Measurements from ENCODE around the gene FER.

Gene FER

DNA sequence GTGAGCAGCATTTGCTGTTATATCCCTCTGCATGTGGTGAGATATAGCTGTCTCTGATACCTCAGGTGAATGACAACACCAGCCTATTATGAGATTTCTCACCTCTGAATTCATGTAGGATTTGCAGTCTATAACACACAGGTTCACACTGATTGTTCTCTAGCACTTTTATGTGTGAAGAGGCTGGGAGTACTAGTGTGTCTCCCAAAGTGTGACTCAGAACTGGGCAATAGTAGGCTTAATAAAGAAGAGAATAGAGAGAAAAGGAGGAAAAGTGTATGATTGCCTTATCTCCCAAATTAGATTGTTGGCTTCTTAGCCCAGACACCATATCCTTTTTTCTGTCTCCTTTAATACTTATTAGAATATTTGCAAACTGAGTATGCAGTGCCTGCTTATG, 430.1 kb downstream of the FER start:
- DNase-seq (ENCODE audit: low spot score) = no peak

DNA sequence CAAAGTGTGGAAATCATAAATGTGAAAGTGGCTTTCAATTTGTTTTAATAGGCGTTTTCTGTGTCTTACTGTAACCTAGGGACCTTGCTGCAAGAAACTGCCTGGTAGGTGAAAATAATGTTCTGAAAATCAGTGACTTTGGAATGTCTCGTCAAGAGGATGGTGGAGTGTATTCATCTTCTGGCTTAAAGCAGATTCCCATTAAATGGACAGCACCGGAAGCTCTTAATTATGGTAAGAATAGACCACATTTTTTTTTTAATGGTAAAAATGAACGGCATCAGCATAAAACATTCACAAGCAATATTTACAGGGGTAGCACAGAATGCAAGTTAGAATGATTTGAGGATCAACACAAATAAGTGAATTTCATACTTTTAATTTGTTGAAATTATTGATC, 433.0 kb downstream of the FER start:
- no peak for DNase-seq (ENCODE audit: low spot score)

DNA sequence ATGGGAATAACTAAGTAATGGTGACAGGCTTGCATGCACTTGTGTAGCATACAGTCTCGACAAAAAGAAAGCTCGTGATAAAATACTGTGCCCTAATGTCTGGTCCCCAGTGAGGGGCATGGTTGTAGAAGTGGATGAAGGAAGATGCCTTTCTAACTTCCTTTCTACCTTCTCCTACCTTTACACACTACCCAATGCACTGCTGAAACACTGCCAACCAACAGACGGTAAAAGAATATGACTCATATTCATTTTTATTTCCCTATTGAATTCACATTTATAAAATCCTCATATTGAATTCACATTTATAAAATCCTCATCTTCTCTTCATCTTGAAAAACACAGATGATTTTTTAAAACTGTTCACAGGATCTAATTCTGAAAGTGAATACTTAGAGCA, 439.1 kb downstream of the FER start:
- DNase-seq (ENCODE audit: low spot score) = no peak

DNA sequence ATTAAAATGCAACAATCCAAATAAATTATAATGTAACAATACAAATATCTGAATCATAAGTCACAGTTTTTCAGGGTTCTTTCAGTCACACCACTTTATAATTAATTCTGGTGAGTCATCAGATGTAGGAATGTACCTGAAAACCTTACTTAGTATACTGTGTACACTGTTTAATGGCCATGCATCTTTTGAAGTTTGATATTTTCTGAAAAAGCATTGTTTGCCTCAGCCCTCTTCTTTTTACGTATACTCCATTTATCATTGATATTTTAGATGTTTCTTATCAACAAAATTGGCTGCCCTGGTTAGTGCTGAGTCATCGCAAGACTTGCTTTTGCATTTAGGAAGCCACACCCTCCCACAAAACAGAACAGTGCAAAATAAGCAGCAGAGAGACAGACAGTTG, 443.5 kb downstream of the FER start:
- peak; percentile 38 for DNase-seq (ENCODE audit: low spot score)

DNA sequence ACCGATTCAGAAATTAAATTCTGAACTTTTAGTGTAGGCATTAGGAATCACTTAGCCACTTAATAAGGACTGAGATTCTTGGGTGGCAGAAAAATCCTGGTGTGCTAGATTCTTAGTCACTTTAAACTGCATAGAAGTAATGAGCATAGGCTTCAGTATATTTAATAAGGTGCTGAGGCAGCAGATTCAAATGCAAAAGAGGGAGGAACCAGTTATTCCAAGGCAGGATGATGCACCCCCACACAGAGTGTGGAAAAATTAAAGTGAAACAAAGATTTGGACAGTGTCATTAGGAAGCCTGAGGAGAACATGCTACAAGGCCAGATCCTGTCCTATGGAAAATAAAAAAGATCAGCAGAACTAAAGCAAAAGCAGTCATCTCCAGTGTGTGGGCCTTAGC, 444.3 kb downstream of the FER start:
- no peak for DNase-seq (ENCODE audit: low spot score)

DNA sequence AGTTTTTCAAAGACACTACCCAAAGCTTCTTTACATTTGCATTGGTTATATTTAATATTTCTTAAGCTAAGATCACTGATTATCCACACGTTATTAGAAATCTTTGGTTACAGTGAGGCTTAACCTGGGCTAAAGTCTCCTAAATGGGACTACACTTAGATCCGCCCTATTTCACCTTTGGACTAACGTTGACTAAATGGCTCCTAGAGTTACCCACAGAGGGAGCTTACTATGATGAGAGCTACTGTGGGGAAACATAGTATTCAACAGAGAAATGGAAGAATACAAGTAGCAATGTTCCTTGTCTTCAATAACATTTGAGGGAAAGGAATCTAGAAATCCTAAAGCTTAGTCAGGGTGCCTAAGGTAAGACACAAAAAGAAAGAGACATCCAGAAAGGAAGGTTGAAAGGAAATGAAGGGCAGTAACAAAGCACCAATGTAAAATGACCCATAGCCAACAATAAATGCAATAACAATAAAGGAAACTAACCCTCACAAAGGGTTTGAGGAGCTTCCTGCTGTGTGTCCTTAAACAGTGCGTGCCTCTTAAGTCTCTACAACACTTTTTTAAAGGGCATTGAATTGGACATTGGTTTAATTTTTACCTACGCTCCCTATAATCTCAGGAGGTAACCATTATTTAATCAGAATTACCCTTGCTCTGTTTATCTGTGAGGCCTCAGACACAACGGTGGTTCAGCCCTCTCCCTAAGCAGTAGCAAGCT, 445.0 kb downstream of the FER start:
- DNase-seq (ENCODE audit: low spot score) = no peak

DNA sequence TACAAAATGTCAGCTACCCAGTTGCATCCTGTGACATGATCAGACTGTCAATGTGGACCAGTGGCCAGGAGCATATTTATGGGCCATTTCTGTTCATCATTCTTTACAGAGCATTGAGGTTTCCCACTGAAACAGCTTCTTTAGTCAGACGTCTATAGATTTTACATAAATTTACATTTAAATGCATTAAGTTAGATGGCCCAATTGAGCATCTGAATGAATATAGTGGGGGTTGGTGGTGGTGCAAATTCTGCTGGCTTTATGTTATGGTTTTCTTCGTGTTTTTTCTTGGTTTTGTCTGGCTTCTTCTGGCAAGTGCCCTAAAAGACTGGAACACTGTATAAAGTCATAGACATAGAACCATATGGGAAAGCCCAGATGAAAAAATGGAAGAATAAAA, 448.0 kb downstream of the FER start:
- no peak for DNase-seq (ENCODE audit: low spot score)

DNA sequence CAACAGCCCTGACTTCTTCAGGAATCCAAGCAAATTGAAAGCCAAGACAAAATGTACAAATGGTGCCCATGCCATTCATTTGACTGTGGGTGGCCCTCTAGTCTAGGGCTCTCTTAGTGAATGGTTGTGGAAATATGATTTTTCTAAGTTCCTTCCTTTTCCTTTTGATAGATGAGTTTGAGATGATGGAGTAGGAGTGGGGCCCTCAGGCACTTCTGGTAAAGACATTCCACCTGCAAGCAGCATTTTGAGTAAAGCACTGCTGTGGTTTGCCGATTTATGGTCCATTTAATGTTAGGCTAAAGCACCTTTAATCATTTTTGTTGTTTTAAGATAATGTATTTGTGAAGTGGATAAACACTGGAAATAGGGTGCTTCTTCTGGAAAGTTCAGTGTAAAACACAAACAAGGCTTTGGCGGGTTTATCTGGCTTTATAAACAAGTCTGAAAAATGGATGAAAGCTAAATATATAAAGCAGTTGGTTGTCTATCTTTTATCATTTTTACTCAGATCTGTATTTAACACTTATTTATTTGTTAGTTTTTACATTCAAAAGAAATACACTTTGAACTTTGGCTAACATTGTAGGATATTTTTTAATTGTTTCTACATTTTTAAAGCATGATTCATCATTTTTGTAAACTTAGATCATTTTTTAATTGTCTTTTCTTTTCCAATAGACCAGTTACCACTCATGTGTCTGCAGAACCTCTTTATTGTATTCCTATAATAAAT, 448.6 kb downstream of the FER start:
- no peak for DNase-seq (ENCODE audit: low spot score)

DNA sequence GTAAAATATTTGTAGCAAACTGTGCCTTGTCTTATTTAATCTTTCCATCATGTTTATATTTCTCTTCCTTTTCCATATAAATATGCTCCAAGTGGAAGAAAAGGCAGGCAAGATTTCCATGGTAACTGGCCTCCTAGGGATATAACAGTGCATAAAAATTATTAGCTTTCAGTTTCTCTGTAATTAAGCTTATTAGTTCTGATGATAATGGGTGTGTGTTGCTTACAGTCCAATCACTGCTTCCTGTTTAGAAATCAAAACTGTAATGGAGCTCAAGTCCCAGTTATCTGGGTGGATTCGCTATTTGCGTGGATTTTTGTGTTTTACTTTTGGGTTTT, 449.1 kb downstream of the FER start:
- DNase-seq (ENCODE audit: low spot score) = no peak

DNA sequence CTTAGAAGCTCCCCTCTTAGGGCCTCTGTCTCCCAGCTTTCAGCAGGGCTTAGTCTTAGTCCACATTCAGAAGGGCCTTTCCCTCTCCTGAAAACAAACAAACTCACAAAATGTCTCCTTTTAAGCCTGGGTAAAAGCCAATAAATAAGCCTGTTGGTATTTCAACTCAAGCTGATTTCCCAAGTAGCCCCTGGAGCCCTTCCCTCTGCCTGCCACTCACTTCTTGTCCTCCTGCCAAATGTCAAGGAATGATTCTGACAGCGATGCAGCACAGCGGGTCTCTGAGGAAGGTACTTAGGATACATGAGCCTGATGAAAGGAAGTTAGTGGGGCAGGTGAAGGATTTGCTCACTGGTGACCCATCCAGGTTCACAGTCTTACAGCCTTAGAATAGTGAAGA, 451.6 kb downstream of the FER start:
- no peak for DNase-seq (ENCODE audit: low spot score)

DNA sequence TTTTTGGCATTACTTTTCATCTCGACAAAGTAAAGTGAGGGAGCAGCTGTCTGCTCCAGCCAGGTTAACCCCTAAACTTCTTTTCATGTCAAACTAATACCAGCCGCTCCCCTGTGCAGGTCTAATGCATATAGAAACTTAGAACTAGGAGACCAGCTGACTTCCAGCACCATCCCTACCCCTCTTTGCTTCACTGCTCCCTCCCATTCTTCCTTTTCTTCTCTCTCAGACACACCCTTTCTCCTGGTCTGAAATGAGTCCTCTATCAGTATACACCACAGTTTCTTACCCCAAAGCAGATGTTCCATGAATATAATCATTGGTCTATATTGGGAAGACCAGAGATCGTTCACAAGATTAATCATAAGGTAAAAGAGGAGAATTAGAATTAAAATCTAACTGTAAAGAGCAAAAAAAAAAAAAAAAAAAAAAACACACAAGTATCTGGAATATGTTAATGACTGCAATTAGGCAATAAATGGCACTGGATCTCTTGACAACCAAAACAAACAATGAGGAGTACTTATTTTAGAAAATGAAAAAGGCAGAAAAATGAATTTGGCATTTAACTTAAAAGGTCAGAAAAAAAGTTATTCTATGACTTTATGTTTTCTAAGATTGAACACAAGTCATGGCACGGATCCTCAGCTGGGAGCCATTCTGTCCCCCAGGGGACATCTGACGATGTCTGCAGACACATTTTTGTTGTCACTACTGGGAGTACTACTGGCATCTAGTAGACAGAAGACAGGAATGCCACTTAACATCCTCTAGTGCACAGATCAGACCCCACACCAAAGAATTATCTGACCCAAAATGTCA, 452.3 kb downstream of the FER start:
- DNase-seq (ENCODE audit: low spot score) = no peak

DNA sequence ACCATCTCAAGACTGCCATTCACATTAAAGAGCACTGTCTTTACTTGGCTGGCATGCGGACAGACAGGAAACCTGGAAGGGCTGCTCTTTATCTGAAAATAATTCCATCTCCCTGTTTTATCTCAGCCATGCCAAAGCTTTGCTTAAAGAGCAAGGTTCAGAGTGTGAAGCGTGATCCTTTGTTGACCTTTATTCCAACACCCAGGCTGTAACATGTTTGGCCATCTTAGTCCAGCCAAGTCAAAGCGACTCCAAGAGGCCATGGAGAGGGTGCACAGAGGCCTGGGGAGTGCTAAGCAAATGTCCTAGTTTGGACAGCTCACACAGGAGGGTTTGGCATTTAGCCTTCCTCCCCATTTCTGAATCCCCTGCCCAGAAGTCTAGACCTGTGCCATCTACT, 467.3 kb downstream of the FER start:
- no peak for DNase-seq (ENCODE audit: low spot score)

DNA sequence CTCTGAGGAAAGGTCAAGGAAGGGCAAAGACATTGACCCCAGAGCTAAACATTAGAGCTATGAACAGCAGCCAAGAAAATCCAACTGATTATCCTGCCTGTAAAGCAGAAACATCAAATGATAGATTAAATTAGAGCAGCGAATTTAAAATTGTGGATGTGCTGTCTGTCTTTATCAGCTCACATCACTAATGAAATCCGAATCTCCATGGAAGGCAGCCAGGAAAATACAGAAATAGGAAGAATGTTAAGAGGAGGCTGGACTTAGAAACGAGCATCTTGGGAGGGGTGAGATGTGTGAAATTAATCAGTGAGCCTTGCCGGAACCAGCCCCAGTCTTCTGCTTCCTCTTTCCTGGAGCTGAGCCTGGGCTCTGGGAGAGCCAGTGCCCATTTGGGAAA, 471.1 kb downstream of the FER start:
- no peak for DNase-seq (ENCODE audit: low spot score)

DNA sequence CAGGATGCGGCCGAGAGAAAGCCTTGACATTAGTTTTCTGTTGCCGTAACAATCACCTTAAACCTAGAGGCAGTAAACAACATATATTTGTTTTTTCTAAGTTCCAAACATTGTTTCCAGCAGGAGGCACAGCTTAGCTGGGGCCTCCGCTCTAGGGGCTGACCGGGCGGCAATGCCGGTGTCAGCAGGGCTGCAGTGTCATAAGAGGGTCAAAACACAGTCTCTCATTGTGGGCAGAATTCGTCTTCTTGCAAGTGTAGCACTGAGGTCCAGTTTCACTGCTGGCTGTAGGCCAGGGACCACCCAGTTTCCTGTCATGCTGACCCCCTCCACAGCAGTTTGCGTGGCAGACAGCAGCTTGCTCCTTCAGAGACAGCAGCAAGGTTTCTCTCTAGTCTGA, 475.8 kb downstream of the FER start:
- DNase-seq (ENCODE audit: low spot score) = no peak

DNA sequence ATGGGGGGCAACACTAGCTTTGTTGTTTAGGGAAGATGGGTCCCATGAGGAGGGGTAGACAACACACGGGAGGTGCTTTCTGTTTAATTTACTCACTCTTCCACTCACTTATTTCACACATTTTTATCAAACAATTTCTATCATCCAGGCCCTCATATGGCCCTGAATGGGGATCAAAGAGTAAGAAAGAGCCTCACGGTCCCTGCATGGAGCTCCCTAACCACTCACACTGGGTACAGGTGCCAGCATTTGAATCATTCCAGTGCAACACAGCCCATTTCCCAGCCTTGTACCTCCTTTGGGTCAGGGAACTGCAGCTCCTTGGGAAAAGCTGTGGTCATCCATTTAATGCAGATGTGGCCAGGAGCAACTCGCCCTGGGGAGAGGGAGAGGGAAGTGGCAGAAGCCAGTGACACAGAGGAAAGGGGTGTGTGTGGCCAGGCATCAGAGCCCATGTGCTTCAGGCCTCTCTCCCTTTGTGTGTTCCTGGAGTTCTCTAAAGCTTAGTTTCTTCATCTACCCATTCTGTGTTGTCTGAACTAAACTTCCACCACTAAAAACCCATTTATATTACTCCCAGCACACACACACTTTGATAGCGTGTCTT, 476.7 kb downstream of the FER start:
- DNase-seq (ENCODE audit: low spot score) = no peak

DNA sequence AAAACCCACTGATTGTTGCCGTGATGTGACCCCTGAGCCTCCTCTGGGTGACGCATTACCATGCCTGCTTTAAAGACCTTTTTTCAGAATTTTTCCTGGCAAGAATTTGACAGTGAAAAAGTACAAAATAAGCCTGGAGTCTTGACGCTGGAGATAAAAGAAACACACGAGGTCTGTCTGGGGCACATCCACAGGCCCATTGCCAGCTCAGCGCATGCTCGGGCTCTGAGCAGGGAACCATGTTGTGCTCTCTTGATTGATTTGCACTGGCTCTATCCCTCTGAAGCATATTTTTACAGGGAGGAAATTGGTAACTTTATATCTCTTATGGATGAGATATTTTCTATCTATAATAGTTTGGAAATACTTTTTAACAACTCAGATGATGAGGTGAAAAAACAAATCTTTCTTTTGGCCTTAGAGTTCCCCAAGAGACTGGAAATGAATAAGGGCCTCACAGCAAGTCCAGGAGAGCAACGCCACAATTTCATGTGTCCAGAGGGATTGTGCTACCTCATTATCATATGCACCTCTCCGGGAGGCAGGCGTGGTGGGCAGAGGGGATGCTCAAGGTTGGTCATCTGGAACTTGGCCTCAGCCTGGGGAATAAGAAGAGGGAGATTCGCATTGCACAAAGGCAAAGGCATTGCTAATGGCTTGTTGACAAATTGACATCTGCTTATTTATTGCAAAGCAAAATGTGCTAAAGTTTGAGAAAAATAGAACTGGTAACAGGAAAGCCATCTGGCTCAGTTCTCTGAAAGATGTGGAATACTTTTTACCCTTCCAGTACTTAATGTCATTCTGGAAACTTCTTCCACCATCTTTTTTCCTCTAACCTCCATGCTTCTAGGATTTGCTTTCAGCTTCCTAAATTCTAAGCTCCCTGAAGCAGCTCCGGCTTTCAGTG, 478.3 kb downstream of the FER start:
- no peak for DNase-seq (ENCODE audit: low spot score)

DNA sequence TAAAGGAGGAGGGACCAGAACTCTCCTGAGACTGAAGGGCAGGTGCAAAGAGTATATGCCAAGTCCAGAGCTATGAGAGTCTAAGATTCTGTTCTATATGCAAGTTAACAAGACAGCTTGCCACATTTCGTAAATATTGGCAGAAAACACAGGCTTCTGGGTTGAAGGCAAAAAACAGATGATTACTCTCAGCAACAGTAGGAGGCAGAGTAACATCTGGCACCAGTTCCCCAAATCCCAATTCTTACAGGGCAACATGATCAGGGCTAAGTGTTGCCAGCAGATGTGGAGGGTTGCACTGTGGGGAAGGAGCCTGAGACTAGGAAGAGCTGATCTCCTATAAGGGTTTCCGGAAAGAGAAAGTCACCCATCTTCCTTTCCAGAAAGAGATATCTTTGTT, 482.7 kb downstream of the FER start:
- no peak for DNase-seq (ENCODE audit: low spot score)

DNA sequence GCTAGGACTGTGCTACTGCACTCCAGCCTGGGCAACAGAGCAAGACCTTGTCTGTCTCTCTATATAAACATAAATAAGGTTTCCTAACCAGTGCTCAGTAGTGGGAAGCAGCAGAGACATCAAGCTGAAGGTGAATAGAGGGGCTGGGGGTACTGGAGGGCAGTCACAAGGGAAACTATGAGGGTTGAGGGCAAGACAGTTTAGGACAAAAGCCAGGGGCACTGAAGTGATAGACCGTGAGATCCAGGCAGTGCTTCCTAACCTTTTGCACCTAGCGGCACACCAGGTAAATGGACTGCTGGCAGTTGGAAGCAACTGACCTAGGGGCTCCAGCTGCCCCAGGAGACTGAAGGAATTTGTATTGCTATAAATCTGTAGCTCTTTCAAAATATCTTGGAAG, 483.6 kb downstream of the FER start:
- DNase-seq (ENCODE audit: low spot score) = no peak

DNA sequence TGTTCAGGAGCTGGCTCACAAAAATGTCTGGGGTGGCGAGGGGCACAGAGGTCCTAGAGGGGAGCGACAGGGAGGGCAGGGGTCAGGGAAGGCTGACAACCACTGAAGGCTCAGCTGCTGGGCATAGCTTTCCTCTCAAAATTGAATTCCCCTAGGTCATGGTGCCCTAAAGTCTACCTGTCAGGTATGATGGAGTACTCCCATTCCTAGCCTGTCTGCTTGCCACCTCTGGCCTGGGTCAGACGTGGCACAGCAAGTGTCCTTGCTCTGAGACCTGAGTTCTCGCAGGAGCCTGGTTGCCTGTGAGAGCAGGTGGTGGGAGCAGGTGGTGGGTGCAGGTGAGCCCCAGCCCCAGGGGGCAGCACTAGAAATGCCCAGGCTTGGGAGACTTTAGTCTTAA, 486.7 kb downstream of the FER start:
- no peak for DNase-seq (ENCODE audit: low spot score)

DNA sequence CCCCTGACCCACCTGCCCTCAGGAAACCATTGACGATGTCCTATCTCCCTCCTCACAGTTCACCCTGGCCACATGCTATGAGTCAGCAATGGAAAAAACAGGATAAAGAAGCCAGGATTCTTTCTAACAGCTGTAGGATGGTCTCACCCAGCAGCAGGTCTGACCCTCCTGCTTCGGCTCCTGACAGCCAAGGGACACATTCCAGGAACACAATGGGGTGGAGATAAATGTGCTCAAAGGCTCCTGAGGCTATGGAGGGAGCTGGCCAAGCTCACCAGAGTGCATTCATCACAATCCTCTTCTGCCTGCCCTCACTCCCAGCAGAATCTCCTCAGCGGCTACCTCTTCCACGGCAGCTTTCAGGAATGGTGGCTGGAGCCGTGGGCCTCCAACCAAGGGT, 491.8 kb downstream of the FER start:
- DNase-seq (ENCODE audit: low spot score) = no peak

DNA sequence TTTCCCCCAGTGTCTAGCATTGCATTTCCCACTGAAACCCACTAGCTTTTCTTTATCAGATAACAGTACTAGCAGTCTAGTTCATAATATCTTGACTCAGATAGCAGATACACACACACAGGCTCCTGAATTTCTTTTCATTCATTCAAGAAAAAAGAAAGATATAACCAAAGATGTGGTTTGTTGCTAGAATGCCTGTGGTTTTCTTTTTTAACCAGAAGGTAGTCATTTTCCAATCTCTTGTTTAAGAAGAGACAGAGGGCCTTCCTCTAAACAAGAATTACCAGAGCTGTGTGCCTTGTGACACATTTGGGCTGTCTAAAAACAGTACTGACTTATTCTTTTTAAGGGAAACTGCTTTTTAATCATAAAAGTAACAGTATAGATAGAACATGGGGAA, 494.8 kb downstream of the FER start:
- peak; percentile 33 for DNase-seq (ENCODE audit: low spot score)

DNA sequence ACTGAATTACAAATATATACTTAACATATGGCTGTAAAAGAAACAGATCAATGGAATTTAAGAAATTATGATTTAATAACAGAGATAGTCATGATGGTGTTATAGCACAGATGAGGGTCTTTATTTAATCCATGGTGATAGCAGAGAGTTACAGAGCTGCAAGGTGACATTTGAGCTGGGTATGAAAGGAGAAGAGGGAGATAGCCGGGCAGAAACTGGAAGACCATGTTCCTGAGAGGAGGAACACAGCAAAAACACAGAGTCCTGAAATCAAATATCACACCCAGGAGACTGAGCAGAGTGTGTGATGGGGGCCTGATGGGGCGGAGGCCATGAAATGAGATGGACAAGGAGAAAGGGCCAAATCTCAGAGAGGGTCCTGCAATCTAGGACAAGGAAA, 498.7 kb downstream of the FER start:
- no peak for DNase-seq (ENCODE audit: low spot score)

All from activated CD4-positive, alpha-beta T cell treated with anti-CD3 and anti-CD28 coated beads, Interleukin-2, Interleukin-4, amounts not matched to agents 100 ng/mL and 50 ng/mL, durations not matched to agents 16 hours and 8 hours (primary cell).